AG08396 (cell line): ENCODE data around the gene CAMK2G.

ENCODE experiments used
- DNase-seq: peaks from one replicate; pipeline ENCODE4 v3.0.0; 2012; ENCODE audit warnings: low spot score, mixed read lengths

CAMK2G gene

GRCh38 chr10:73863039-73863817 is 11.1 kb downstream of the CAMK2G start:
- DNase-seq: no peak

GRCh38 chr10:73862011-73862410 is 12.3 kb downstream of the CAMK2G start:
- DNase-seq: no peak

- DNase-seq: no peak
These were observed 14.4 kb downstream of the CAMK2G start for GRCh38 chr10:73859784-73860491.

- DNase-seq: no peak
These were observed 14.9 kb downstream of the CAMK2G start for GRCh38 chr10:73859428-73859783.

GRCh38 chr10:73858750-73859427 is 15.5 kb downstream of the CAMK2G start:
- no peak for DNase-seq

GRCh38 chr10:73858013-73858708 is 16.2 kb downstream of the CAMK2G start:
- DNase-seq: no peak

- no peak for DNase-seq
These were observed 16.9 kb downstream of the CAMK2G start for GRCh38 chr10:73857446-73857845.

GRCh38 chr10:73856261-73856660 is 18.1 kb downstream of the CAMK2G start:
- no peak for DNase-seq

- no peak for DNase-seq
These were observed 18.9 kb downstream of the CAMK2G start for GRCh38 chr10:73855413-73855812.

GRCh38 chr10:73854310-73854709 is 20.0 kb downstream of the CAMK2G start:
- DNase-seq: no peak

GRCh38 chr10:73853196-73853595 is 21.2 kb downstream of the CAMK2G start:
- no peak for DNase-seq

- DNase-seq: peak; percentile 63
These were observed 23.4 kb downstream of the CAMK2G start for GRCh38 chr10:73850863-73851461.

GRCh38 chr10:73850211-73850610 is 24.1 kb downstream of the CAMK2G start:
- no peak for DNase-seq

- DNase-seq: peak; percentile 90
These were observed 25.4 kb downstream of the CAMK2G start for GRCh38 chr10:73848821-73849489.

- no peak for DNase-seq
These were observed 27.3 kb downstream of the CAMK2G start for GRCh38 chr10:73847031-73847430.

GRCh38 chr10:73843261-73843660 is 31.1 kb downstream of the CAMK2G start:
- no peak for DNase-seq

GRCh38 chr10:73842349-73842748 is 32.0 kb downstream of the CAMK2G start:
- DNase-seq: no peak

- no peak for DNase-seq
These were observed 32.6 kb downstream of the CAMK2G start for GRCh38 chr10:73841526-73842285.

GRCh38 chr10:73841061-73841421 is 33.3 kb downstream of the CAMK2G start:
- DNase-seq: no peak

GRCh38 chr10:73840403-73841060 is 33.8 kb downstream of the CAMK2G start:
- no peak for DNase-seq
